Activated CD4-positive, alpha-beta T cell treated with anti-CD3 and anti-CD28 coated beads for 36 hours (primary cell): Measurements from ENCODE around the gene PHACTR1. TPM values are rescaled to one million over a fixed set of nuclear protein-coding genes. Genes with fewer than 3 reads are reported as not detected.

Experiments
- ATAC-seq: fragments of 200-7000 bp; cut with Tn5 transposase; one replicate; pipeline ENCODE4 v1.10.0; 2021; ENCODE audit warnings: mild to moderate bottlenecking, moderate library complexity
- CTCF ChIA-PET: fragments of 350-600 bp; sonication (Branson Sonifier 250); formaldehyde crosslinking; loops from one replicate; lab custom pipeline; 2021; ENCODE audit warnings: antibody characterized with exemption; lab: Charles Lee
- POLR2A ChIA-PET: fragments of 350-600 bp; sonication (Branson Sonifier 250); formaldehyde crosslinking; loops from one replicate; lab custom pipeline; 2021; ENCODE audit warnings: antibody characterized with exemption, inconsistent platforms; lab: Charles Lee
- DNase-seq: peaks from one replicate; pipeline ENCODE4 v3.0.0-alpha.2; 2020
- H3K27ac Mint-ChIP-seq: one replicate; pipeline ENCODE4 v1.8.0; 2021; ENCODE audit warnings: mixed read lengths
- H3K27me3 Mint-ChIP-seq: one replicate; pipeline ENCODE4 v1.8.0; 2021; ENCODE audit warnings: mixed read lengths
- H3K36me3 Mint-ChIP-seq: one replicate; pipeline ENCODE4 v1.8.0; 2021; ENCODE audit warnings: low read depth, mixed read lengths
- H3K4me1 Mint-ChIP-seq: one replicate; pipeline ENCODE4 v1.8.0; 2021; ENCODE audit warnings: mixed read lengths
- H3K4me3 Mint-ChIP-seq: one replicate; pipeline ENCODE4 v1.8.0; 2021; ENCODE audit warnings: mild to moderate bottlenecking, moderate library complexity, mixed read lengths
- H3K9me3 Mint-ChIP-seq: one replicate; pipeline ENCODE4 v1.8.0; 2021; ENCODE audit warnings: low read depth, mixed read lengths
- intact Hi-C, 2 experiments: fragments of 100-400 bp; cut with DNase I in 1 of 2; cut with micrococcal nuclease in 1 of 2; formaldehyde crosslinking; loops; one replicate each; pipeline versions ENCODE4 v1.14.2 to v1.15.1; 2022 to 2024; cut with DNase I, micrococcal nuclease
- total RNA-seq, 2 experiments: library from RNA; stranded (reverse); gene quantifications; one replicate each; pipeline ENCODE4 v1.2.3, GENCODE V29; 2021

PHACTR1 gene
- total RNA-seq, 2 experiments from 2014 or later: 0.07 TPM; not detected in 1

- CTCF ChIA-PET: interaction anchor here (0.7 kb wide), 1 partner anchor 9 kb away, joined by 3 read pairs; no protein-coding TSS in a partner anchor
Observed at GRCh38 chr6:13178107-13178506, 461.5 kb downstream of the PHACTR1 start.

GRCh38 chr6:13180538-13180937, 464.0 kb downstream of the PHACTR1 start:
- intact Hi-C loops: no loop called here
- Mint-ChIP-seq H3K4me3 (no peak overlapping the region), H3K9me3 (no peaks in the 10 kb centered on the region), H3K27ac (no peak overlapping the region), H3K27me3 (peaks cover 3% of the 10 kb centered on the region), H3K36me3 (no peaks in the 10 kb centered on the region), H3K4me1 (peaks cover 9% of the 10 kb centered on the region)
- CTCF ChIA-PET: no interaction called here
- POLR2A ChIA-PET: no interaction called here
- DNase-seq (no peak), ATAC-seq (no peak)

More at GRCh38 chr6:13178107-13178506, 461.5 kb downstream of the PHACTR1 start:
- no peaks in the 10 kb centered on the region for H3K36me3 Mint-ChIP-seq
- H3K27me3 Mint-ChIP-seq: peaks cover 4% of the 10 kb centered on the region
- no peak for ATAC-seq
- intact Hi-C loops: no loop called here
- no peak for DNase-seq
- no peak overlapping the region for H3K27ac Mint-ChIP-seq
- H3K9me3 Mint-ChIP-seq: no peaks in the 10 kb centered on the region
- H3K4me3 Mint-ChIP-seq: no peak overlapping the region
- H3K4me1 Mint-ChIP-seq: peaks cover 5% of the 10 kb centered on the region
- POLR2A ChIA-PET: no interaction called here

GRCh38 chr6:13181393-13181792, 464.8 kb downstream of the PHACTR1 start:
- ChIA-PET POLR2A (no interaction called here), CTCF (no interaction called here)
- Mint-ChIP-seq H3K36me3 (no peaks in the 10 kb centered on the region), H3K4me3 (no peak overlapping the region), H3K27me3 (peaks cover 3% of the 10 kb centered on the region), H3K9me3 (no peaks in the 10 kb centered on the region), H3K4me1 (peaks cover 9% of the 10 kb centered on the region), H3K27ac (no peak overlapping the region)
- intact Hi-C loops: no loop called here
- ATAC-seq: no peak
- no peak for DNase-seq

GRCh38 chr6:13183415-13184088, 467.0 kb downstream of the PHACTR1 start:
- CTCF ChIA-PET: no interaction called here
- peak; percentile 87 for ATAC-seq
- Mint-ChIP-seq H3K36me3 (no peaks in the 10 kb centered on the region), H3K4me1 (peaks cover 4% of the 10 kb centered on the region), H3K27ac (no peak overlapping the region), H3K4me3 (no peak overlapping the region), H3K27me3 (no peaks in the 10 kb centered on the region), H3K9me3 (no peaks in the 10 kb centered on the region)
- POLR2A ChIA-PET: no interaction called here
- peak; percentile 15 for DNase-seq
- intact Hi-C loops: no loop called here

- DNase-seq: no peak
- Mint-ChIP-seq H3K27me3 (no peaks in the 10 kb centered on the region), H3K4me1 (peaks cover 4% of the 10 kb centered on the region), H3K9me3 (no peaks in the 10 kb centered on the region), H3K27ac (no peak overlapping the region), H3K4me3 (no peak overlapping the region), H3K36me3 (no peaks in the 10 kb centered on the region)
- ChIA-PET CTCF (no interaction called here), POLR2A (no interaction called here)
- no peak for ATAC-seq
- intact Hi-C loops: no loop called here
Observed at GRCh38 chr6:13184089-13184468, 467.5 kb downstream of the PHACTR1 start.

- intact Hi-C loops: no loop called here
- Mint-ChIP-seq H3K27me3 (no peaks in the 10 kb centered on the region), H3K9me3 (no peaks in the 10 kb centered on the region), H3K4me3 (no peak overlapping the region), H3K27ac (no peak overlapping the region), H3K4me1 (peaks cover 4% of the 10 kb centered on the region), H3K36me3 (no peaks in the 10 kb centered on the region)
- ChIA-PET POLR2A (no interaction called here), CTCF (no interaction called here)
- DNase-seq (no peak), ATAC-seq (no peak)
Observed at GRCh38 chr6:13184547-13184946, 468.0 kb downstream of the PHACTR1 start.

- CTCF ChIA-PET: interaction anchor here (1.0 kb wide), 1 partner anchor 8 kb away, joined by 3 read pairs; no protein-coding TSS in a partner anchor
- Mint-ChIP-seq H3K4me3 (no peak overlapping the region), H3K27ac (no peak overlapping the region), H3K36me3 (no peaks in the 10 kb centered on the region), H3K9me3 (no peaks in the 10 kb centered on the region), H3K27me3 (peaks cover 5% of the 10 kb centered on the region), H3K4me1 (peaks cover 4% of the 10 kb centered on the region)
- intact Hi-C loops: no loop called here
- DNase-seq (no peak), ATAC-seq (no peak)
- POLR2A ChIA-PET: no interaction called here
Observed at GRCh38 chr6:13186861-13187260, 470.3 kb downstream of the PHACTR1 start.

GRCh38 chr6:13187692-13188091, 471.1 kb downstream of the PHACTR1 start:
- H3K36me3 Mint-ChIP-seq: no peaks in the 10 kb centered on the region
- ATAC-seq: no peak
- DNase-seq: no peak

GRCh38 chr6:13188306-13188705, 471.7 kb downstream of the PHACTR1 start:
- H3K9me3 Mint-ChIP-seq: no peaks in the 10 kb centered on the region
- ATAC-seq (no peak), DNase-seq (no peak)
- ChIA-PET POLR2A (no interaction called here), CTCF (interaction anchor here (0.6 to 1.1 kb wide), 2 partner anchors 11 to 20 kb away, joined by 3 to 5 read pairs; no protein-coding TSS in a partner anchor)
- intact Hi-C loops: no loop called here
- H3K36me3 Mint-ChIP-seq: no peaks in the 10 kb centered on the region
- peaks cover 7% of the 10 kb centered on the region for H3K27me3 Mint-ChIP-seq
- H3K4me1 Mint-ChIP-seq: peaks cover 4% of the 10 kb centered on the region
- no peak overlapping the region for H3K4me3 Mint-ChIP-seq
- H3K27ac Mint-ChIP-seq: no peak overlapping the region

More at GRCh38 chr6:13187692-13188091, 471.1 kb downstream of the PHACTR1 start:
- H3K27ac Mint-ChIP-seq: no peak overlapping the region
- ChIA-PET CTCF (interaction anchor here (0.6 to 1.1 kb wide), 3 partner anchors 9 to 20 kb away, joined by 3 to 5 read pairs (median 3); no protein-coding TSS in a partner anchor), POLR2A (no interaction called here)
- H3K27me3 Mint-ChIP-seq: peaks cover 7% of the 10 kb centered on the region
- H3K9me3 Mint-ChIP-seq: no peaks in the 10 kb centered on the region
- H3K4me1 Mint-ChIP-seq: peaks cover 4% of the 10 kb centered on the region
- H3K4me3 Mint-ChIP-seq: no peak overlapping the region
- intact Hi-C loops: no loop called here

GRCh38 chr6:13189710-13190109, 473.1 kb downstream of the PHACTR1 start:
- Mint-ChIP-seq H3K36me3 (no peaks in the 10 kb centered on the region), H3K27me3 (peaks cover 7% of the 10 kb centered on the region), H3K27ac (no peak overlapping the region), H3K9me3 (no peaks in the 10 kb centered on the region), H3K4me1 (no peaks in the 10 kb centered on the region), H3K4me3 (no peak overlapping the region)
- ChIA-PET POLR2A (no interaction called here), CTCF (interaction anchor here (0.7 kb wide), 1 partner anchor 11 kb away, joined by 4 read pairs; no protein-coding TSS in a partner anchor)
- intact Hi-C loops: no loop called here
- DNase-seq: no peak
- ATAC-seq: no peak

GRCh38 chr6:13190376-13190775, 473.8 kb downstream of the PHACTR1 start:
- no peak overlapping the region for H3K27ac Mint-ChIP-seq
- H3K4me3 Mint-ChIP-seq: no peak overlapping the region
- CTCF ChIA-PET: no interaction called here
- no peaks in the 10 kb centered on the region for H3K36me3 Mint-ChIP-seq
- ATAC-seq (no peak), DNase-seq (no peak)
- H3K9me3 Mint-ChIP-seq: no peaks in the 10 kb centered on the region
- POLR2A ChIA-PET: no interaction called here
- intact Hi-C loops: no loop called here
- H3K27me3 Mint-ChIP-seq: peaks cover 7% of the 10 kb centered on the region
- H3K4me1 Mint-ChIP-seq: no peaks in the 10 kb centered on the region

- H3K9me3 Mint-ChIP-seq: no peaks in the 10 kb centered on the region
- POLR2A ChIA-PET: no interaction called here
- H3K27ac Mint-ChIP-seq: no peak overlapping the region
- H3K27me3 Mint-ChIP-seq: peaks cover 7% of the 10 kb centered on the region
- ATAC-seq (no peak), DNase-seq (no peak)
- no peak overlapping the region for H3K4me3 Mint-ChIP-seq
- no peaks in the 10 kb centered on the region for H3K4me1 Mint-ChIP-seq
- CTCF ChIA-PET: interaction anchor here (1.0 kb wide), 1 partner anchor 19 kb away, joined by 3 read pairs; no protein-coding TSS in a partner anchor
- H3K36me3 Mint-ChIP-seq: no peaks in the 10 kb centered on the region
- intact Hi-C loops: no loop called here
Observed at GRCh38 chr6:13191461-13191860, 474.9 kb downstream of the PHACTR1 start.
